Fibroblast of gingiva (primary cell): ENCODE measurements around the gene CEP295NL.
"Not testable (repeated sequence)": the region's sequence is repeated elsewhere in the genome, so short reads cannot be mapped to it uniquely, and the experiment has no call there.

ENCODE experiments used
- DNase-seq: peaks from one replicate; pipeline ENCODE4 v3.0.0-alpha.2; 2011; ENCODE audit warnings: low read depth

Gene CEP295NL

GRCh38 chr17:78903101-78903779 lies at the start of gene CEP295NL:
Gene CEP295NL (minus strand): TSS chr17:78903201. CDS start chr17:78901828, 1,373 bp downstream.
- DNase-seq: no peak

- no peak for DNase-seq
These were observed 49.7 kb upstream of the CEP295NL start for GRCh38 chr17:78952706-78953105.

DNA sequence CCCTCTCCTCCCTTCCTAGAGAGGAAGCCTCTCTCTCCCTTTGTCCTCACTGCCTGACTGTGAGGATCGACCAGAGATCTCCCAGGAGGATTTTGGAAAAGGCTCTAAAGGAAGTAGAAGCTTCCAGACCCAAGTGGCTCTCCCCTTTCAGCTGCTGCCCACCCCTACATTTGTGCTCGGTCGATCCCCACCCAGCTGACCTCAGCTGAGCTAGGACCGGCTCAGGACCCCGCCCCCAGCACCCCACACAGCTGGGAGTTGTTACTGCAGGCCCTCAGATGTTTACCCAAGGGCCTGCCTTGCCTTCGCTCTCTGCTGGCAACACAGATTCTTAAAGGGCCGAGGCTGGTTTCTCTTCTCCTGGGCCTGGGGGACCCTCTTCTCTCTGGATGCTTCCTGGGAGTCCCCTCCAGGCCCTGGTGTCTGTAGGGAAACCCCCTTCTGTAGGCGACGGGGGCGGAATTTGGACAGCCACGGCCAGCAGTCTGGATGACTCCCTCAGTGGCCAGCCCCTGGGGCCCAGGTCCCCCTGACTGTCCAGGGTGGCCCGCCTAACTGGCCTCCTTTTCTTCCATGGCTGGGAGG lies 49.1 kb upstream of the CEP295NL start:
- no peak for DNase-seq

DNA sequence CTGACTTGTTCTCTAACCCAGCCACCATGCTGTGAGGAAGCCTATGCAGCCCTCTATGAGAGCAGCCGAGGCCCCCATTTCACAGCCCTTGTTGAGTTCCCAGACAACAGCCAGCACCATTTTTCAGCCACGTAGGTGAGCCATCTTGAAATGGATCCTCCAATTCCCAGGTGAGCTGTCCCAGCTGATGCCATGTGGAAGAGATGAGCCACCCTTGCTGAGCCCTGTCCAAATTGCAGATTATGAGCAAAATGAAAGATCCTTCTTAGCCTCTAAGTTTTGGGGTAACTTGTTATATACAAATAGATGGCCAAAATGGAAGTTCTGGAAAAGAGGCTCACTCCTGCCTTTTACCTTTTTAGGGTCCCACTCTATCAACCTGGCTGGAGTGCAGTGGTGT lies 47.9 kb upstream of the CEP295NL start:
- no peak for DNase-seq

GRCh38 chr17:78947235-78948149 lies 44.5 kb upstream of the CEP295NL start:
- DNase-seq: no peak

DNA sequence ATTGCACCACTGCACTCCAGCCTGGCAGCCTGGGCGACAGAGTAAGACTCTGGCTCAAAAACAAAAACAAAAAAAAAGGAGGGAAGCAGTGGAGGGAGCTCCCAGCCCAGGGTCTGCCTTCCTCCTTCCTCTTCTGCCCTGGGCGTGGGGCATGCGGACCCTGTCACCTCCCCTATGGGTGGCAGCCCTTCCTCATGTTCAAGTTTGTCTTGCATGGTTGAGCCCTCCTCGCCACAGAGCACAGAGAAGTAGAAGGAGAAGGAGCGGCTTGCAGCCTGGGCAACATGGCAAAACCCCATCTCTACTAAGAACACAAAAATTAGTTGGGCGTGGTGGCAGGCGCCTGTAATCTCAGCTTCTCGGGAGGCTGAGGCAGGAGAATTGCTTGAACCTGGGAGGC lies 43.6 kb upstream of the CEP295NL start:
- DNase-seq: no peak

DNA sequence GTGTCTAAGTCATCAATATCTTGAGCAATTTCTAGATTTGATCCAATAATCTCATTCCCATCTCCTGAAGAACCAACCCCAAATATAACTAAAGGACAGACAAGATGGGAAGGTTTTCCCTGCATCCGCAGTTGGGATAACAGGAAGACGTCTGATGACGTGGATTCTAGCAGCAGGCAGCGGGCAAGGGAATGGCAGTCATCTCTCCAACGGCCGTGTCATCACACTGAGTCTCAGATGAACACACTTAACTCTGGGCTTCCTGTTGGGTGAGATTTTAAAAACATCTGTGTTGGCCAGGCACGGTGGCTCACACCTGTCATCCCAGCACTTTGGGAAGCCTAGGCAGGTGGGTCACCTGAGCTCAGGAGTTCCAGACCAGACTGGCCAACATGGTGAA lies 43.1 kb upstream of the CEP295NL start:
- no peak for DNase-seq

GRCh38 chr17:78945455-78945854 lies 42.5 kb upstream of the CEP295NL start:
- DNase-seq: not testable (repeated sequence)

DNA sequence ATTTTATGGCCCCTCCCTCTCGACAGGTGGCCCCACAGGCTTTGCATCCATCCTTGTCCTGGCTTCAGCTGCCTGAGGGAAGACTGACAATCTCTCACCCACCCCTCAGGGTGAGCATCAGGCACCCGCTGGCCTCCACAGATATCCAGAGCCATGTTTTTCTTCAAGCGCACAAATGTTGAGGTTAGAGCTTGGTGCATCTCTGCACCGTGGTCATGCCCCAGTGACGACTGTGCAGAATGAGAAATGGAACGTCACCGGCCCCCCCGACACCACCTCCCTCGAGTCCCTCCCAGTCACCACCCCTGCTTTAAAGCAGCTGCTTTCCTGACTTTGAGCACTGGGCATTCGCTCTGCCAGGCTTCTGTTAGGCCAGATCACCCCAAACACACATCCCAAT lies 42.0 kb upstream of the CEP295NL start:
- DNase-seq: no peak

DNA sequence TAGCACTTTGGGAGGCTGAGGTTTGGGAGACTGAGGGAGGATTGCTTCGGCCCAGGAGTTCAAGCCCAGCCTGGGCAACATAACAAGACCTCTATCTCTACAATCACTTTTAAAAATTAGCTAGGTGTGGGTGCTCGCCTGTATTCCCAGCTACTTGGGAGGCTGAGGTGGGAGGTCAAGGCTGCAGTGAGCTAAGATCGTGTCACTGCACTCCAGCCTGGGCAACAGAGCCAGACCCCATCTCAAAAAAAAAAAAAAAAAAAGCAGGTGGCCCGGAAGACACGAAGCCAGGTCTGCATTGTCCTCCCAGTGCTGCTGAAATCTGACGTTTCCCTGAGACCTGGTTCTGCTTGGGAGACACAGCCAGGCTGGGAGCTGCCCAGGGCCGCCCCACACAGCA lies 41.0 kb upstream of the CEP295NL start:
- no peak for DNase-seq

GRCh38 chr17:78940708-78941107 lies 37.7 kb upstream of the CEP295NL start:
- DNase-seq: no peak

- DNase-seq: no peak
These were observed 37.3 kb upstream of the CEP295NL start for GRCh38 chr17:78940258-78940657.

DNA sequence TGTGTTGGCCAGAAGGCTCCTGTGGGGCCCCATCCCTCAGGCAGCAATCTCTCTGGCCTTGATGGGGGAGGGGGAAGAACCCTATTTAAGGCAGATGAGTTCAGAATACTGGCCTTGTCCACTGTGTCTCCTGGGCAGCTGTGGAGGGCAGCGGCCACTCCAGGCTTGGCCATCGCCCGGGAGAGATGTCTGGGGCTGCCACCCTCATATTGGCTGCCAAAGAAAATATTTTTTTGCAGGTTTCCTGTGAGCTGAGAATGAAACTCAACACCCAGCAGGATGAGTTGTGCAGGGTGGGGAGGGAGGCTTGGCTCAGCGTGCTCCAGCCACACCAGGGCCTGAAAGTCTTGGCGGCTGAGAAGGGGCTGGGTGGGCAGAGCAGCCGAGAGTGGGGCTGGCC lies 36.6 kb upstream of the CEP295NL start:
- peak; percentile 55 for DNase-seq

DNA sequence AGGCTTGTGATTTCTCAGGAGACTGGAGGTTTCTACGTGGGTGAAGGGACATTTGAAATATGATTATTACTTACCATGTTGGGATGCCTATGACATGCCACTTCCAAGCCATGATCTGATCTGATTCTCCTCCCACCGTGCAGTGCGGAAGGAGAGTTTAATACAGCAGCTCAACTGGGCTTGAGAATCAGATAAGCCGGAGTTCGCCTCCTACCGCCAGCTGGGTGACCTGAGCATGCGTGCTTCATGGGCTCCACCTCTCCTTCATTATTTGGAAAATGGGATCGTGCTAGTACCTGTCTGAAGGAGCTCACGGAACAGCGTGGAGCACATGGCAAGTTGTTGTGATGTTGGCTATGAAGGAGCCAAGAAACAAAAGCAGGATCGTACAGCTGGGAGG lies 34.6 kb upstream of the CEP295NL start:
- DNase-seq: no peak

DNA sequence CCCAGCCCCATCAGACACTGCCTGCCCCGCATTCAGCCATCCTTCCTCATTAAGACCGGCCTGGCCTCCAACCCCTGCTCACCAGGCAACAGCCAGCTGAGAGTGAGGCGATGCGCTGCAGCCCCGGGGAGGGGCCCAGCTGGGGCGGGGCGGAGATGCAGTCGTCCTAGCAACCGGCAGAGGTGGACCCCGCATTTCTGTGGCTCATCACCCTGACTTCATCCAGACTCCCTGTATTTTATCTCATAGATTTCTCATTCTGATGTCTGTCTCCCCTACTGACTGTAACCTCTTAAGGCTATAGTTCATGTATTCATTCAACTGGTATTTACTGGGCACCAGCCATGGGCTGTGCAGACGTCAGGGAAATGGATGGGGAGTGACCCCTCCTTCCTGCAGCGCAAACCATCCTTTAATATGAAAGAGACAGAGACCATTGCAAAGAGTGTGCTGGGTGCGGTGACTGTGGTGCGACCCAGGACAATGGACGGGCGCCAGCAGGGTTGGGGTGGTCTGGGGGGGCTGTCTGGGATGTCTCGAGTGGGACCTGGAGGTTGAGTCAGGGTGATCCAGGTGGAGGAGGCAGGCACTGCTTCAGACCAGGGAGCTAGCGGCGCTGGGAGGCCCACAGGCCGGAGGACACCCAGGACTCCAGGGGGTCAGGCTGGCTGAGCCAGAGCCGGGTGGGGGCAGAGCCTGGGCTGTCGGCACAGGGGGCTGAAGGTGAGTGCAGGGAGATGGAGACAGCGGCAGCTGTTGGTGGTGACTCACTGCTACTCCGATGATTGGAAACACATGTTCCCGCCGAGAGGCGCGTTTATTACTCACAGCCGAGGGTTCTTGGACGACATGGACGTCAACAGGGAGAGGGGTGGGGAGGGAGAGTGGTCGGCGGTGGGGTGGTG lies 32.7 kb upstream of the CEP295NL start:
- DNase-seq: peak; percentile 95

GRCh38 chr17:78934681-78935418 lies 31.8 kb upstream of the CEP295NL start:
- no peak for DNase-seq

GRCh38 chr17:78933959-78934568 lies 31.1 kb upstream of the CEP295NL start:
- peak; percentile 100 for DNase-seq

GRCh38 chr17:78933025-78933958 lies 30.3 kb upstream of the CEP295NL start:
- DNase-seq: peak; percentile 96

- DNase-seq: no peak
These were observed 27.1 kb upstream of the CEP295NL start for GRCh38 chr17:78929908-78930775.
